NCI-H345 treated with DMSO at 0.1 percent for 48 hours (cell line): Measurements from ENCODE around the gene MPDU1.
"Not testable (repeated sequence)": the region's sequence is repeated elsewhere in the genome, so short reads cannot be mapped to it uniquely, and the experiment has no call there.

ENCODE experiments used
- DNase-seq: peaks from one replicate; lab custom pipeline; 2025; ENCODE audit not compliant: unreplicated experiment; lab: John Stamatoyannopoulos, UW

MPDU1 gene

GRCh38 chr17:7580604-7581575 is 2.8 kb upstream of the MPDU1 start:
- no peak for DNase-seq

- no peak for DNase-seq
Measured at GRCh38 chr17:7582396-7583252, 1.0 kb upstream of the MPDU1 start.

- no peak for DNase-seq
Measured at GRCh38 chr17:7586673-7587419, 3.2 kb downstream of the MPDU1 start.

GRCh38 chr17:7587420-7588151 is 3.9 kb downstream of the MPDU1 start:
- DNase-seq: no peak

GRCh38 chr17:7588553-7589203 is 5.0 kb downstream of the MPDU1 start:
- DNase-seq: no peak

GRCh38 chr17:7589204-7589868 is 5.7 kb downstream of the MPDU1 start:
- no peak for DNase-seq

- no peak for DNase-seq
Measured at GRCh38 chr17:7589891-7590691, 6.4 kb downstream of the MPDU1 start, which contains the start of gene SOX15. TSS of gene SOX15 (minus strand) at chr17:7590094. CDS start at chr17:7589676, 418 bp downstream.

- no peak for DNase-seq
Measured at GRCh38 chr17:7590743-7591142, 7.1 kb downstream of the MPDU1 start.

- DNase-seq: no peak
Measured at GRCh38 chr17:7591596-7591995, 7.9 kb downstream of the MPDU1 start.

- no peak for DNase-seq
Measured at GRCh38 chr17:7592422-7593021, 8.9 kb downstream of the MPDU1 start.

- no peak for DNase-seq
Measured at GRCh38 chr17:7593296-7593695, 9.6 kb downstream of the MPDU1 start.

GRCh38 chr17:7597561-7597960 is 13.9 kb downstream of the MPDU1 start:
- not testable (repeated sequence) for DNase-seq

- no peak for DNase-seq
Measured at GRCh38 chr17:7606280-7606679, 22.6 kb downstream of the MPDU1 start.

GRCh38 chr17:7610641-7611040 is 27.0 kb downstream of the MPDU1 start:
- DNase-seq: no peak

GRCh38 chr17:7611635-7612293 is 28.1 kb downstream of the MPDU1 start:
- DNase-seq: no peak

GRCh38 chr17:7612294-7612640 is 28.6 kb downstream of the MPDU1 start:
- DNase-seq: no peak

- no peak for DNase-seq
Measured at GRCh38 chr17:7613769-7614424, 30.2 kb downstream of the MPDU1 start.
